SIG-M5 treated with dmso at 0.1 percent for 504 hours (cell line): Measurements from ENCODE around the gene TCF12.

Source experiments
- DNase-seq: peaks from one replicate; lab custom pipeline; 2025; ENCODE audit not compliant: unreplicated experiment; lab: John Stamatoyannopoulos, UW

Gene TCF12

GRCh38 chr15:57285386-57285785 is 366.9 kb downstream of the TCF12 start:
- DNase-seq, result no peak

GRCh38 chr15:57286446-57287122 is 368.1 kb downstream of the TCF12 start:
- DNase-seq, result no peak

GRCh38 chr15:57287123-57287521 is 368.7 kb downstream of the TCF12 start:
- no peak for DNase-seq

- peak; percentile 69 for DNase-seq
Observed at GRCh38 chr15:57288926-57289580, 370.6 kb downstream of the TCF12 start.

GRCh38 chr15:57290187-57290586 is 371.7 kb downstream of the TCF12 start:
- no peak for DNase-seq

GRCh38 chr15:57290826-57291225 is 372.4 kb downstream of the TCF12 start:
- no peak for DNase-seq

GRCh38 chr15:57296473-57297162 is 378.2 kb downstream of the TCF12 start:
- DNase-seq, result no peak

- DNase-seq, result no peak
Observed at GRCh38 chr15:57297163-57297593, 378.7 kb downstream of the TCF12 start.

- no peak for DNase-seq
Observed at GRCh38 chr15:57297630-57298029, 379.2 kb downstream of the TCF12 start.

GRCh38 chr15:57298204-57298603 is 379.8 kb downstream of the TCF12 start:
- DNase-seq, result peak; percentile 28

GRCh38 chr15:57298843-57299550 is 380.6 kb downstream of the TCF12 start:
- no peak for DNase-seq

GRCh38 chr15:57301307-57301706 is 382.9 kb downstream of the TCF12 start:
- DNase-seq, result peak; percentile 61

- DNase-seq, result peak; percentile 55
Observed at GRCh38 chr15:57302640-57303257, 384.3 kb downstream of the TCF12 start.

GRCh38 chr15:57305009-57305408 is 386.6 kb downstream of the TCF12 start:
- no peak for DNase-seq

- DNase-seq, result peak; percentile 49
Observed at GRCh38 chr15:57306161-57306943, 387.9 kb downstream of the TCF12 start.

- no peak for DNase-seq
Observed at GRCh38 chr15:57306944-57307411, 388.5 kb downstream of the TCF12 start.

- no peak for DNase-seq
Observed at GRCh38 chr15:57307527-57308169, 389.2 kb downstream of the TCF12 start.

GRCh38 chr15:57308170-57308545 is 389.7 kb downstream of the TCF12 start:
- DNase-seq, result no peak

GRCh38 chr15:57309856-57310760 is 391.7 kb downstream of the TCF12 start:
- no peak for DNase-seq
